G401 (cell line): ENCODE results near the gene ARF4. TPM values are rescaled to one million over a fixed set of nuclear protein-coding genes. Genes with fewer than 3 reads are reported as not detected.

Source experiments
- DNase-seq: peaks from one replicate; pipeline ENCODE4 v3.0.0-alpha.2; 2015; ENCODE audit warnings: low spot score
- in situ Hi-C: cut with HindIII; loops from 2 replicates; pipeline ENCODE4 v1.10.0; 2016; ENCODE audit warnings: low sequenced_read_pairs, mixed read lengths
- total RNA-seq: library from RNA; depleted of rRNA; stranded (reverse); fragments of >200 nt; shearing (Covaris generic); gene quantifications from 2 replicates; pipeline ENCODE4 v1.2.3, GENCODE V29; 2014

Gene ARF4
- total RNA-seq, 1 experiment from 2014 or later: 106 TPM

DNA sequence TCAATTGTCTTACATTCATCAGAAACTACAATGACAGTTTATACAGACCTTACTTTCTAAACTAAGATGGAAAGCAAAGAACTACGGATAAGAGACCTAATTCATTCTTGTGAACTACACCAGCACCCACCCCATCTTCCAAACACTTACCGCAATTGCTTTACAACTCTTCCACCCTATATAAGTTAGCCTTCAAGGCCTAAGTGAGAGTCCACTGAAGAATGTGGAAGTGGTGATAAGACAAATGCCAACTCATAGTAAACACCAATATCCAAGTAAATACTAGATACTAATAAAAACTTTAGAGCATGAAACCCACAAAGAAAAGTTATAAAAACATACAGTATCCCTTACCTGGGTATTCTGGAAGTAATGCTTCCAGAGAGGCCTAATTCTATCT lies 13.6 kb downstream of the ARF4 start:
- in situ Hi-C loops: no loop called here
- no peak for DNase-seq

DNA sequence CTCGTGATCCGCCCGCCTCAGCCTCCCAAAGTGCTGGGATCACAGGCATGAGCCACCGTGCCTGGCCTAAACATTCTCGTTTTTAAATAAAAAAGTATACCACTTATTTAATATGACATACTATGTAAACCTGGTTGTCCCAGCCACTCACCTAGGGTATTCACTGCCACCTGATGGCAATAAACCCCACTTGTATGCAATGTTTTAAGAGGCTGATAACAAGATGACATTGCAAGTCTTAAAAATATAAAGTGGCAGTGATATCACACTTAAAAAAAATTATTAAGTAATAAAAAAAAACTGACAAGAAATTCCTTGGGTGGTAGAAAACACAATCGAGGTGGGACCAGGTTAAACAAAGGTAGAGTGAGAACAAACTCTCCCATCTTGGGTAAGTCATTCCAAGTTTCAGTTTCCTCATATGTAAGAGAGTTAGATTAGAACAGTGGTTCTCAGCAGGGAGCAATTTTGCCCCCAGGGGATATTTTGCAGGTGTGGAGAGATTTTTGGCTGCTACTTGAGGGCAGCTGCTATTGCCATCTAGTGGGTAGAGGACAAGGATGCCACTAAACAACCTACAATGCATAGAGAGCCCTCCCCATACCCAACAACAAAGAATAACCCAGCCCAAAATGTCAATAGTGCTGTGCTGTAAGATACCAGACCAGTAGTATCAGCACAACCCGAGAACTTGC lies 14.5 kb downstream of the ARF4 start:
- no peak for DNase-seq
- in situ Hi-C loops: no loop called here

DNA sequence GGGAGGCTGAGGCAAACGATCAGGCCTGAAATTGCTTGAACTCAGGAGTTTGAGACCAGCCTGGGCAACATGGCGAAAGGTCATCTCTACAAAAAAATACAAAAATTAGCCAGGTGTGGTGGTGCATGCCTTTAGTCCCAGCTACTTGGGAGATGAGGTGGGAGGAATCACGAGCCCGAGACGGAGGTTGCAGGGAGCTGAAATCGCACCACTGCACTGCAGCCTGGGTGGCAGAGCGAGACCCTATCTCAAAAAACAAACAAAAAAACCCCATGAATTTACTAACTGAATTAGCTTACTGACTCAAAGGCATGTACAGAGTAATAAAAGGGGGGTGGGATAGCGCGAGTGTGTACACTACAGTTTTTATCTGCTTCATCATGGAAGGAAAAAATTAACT lies 19.3 kb downstream of the ARF4 start:
- no peak for DNase-seq
- in situ Hi-C loops: no loop called here

DNA sequence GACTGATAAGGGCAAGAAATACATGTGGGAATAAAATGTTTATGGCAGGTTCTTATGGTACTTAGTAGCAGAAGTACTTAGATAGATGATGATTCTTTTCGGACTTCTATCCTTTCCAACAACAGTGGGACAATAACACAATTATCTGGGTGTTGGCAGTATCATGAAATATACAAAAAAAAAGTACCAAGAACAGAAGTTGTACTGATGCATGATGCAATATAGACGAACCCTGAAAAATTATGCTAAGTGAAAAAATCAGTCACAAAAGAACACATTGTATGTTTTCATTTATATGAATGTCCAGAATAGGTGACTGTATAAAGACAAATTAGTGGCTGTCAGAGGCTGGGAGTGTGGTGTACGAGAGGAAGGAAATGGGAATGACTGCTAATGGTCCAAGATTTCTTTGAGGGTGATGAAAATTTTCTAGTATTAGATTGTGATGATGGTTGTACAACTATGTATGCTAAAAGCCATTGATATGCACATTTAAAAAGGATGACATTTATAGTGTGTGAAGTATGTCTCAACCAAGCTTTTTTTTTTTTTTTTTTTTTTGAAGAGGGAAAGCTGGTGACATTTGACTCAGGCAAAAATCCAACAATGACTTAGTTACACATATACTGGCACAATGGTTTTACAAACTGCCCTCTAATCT lies 21.0 kb downstream of the ARF4 start:
- no peak for DNase-seq
- in situ Hi-C loops: no loop called here

DNA sequence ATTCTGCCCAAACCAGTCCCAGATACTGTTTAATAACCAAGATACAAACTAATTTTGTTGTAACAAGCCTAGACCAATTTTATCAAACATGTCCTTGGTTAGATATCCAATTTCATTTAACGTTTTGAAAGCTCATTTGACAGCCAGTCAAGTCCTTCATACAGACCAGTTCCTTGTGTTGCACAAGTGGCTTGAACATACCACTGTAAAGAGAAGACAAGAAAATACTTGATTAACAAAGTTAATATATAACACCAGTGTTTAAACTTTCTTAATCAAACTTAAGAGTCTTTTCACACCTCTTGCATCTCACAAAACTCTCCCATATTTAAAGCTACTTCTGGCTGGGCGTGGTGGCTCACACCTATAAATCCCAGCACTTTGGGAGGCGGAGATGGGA lies 25.0 kb downstream of the ARF4 start:
- in situ Hi-C loops: no loop called here
- no peak for DNase-seq

DNA sequence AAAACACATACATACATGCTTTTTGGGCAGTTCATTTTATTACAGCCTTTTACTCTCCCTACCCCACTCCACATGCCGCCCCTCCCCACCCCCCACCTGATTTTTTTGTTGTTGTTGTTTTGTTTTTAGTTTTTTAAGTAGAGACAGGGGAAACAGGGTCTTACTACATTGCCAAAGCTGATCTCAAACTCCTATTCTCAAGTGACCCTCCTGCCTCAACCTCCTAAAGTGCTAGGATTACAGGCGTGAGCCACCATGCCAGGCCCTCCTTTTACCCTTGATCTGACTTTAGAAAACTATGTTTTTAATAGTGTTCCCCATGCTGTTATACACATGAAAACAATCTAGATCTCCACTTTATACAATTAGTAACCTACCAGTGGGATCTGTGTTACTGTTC lies 26.3 kb downstream of the ARF4 start:
- no peak for DNase-seq
- in situ Hi-C loops: no loop called here

DNA sequence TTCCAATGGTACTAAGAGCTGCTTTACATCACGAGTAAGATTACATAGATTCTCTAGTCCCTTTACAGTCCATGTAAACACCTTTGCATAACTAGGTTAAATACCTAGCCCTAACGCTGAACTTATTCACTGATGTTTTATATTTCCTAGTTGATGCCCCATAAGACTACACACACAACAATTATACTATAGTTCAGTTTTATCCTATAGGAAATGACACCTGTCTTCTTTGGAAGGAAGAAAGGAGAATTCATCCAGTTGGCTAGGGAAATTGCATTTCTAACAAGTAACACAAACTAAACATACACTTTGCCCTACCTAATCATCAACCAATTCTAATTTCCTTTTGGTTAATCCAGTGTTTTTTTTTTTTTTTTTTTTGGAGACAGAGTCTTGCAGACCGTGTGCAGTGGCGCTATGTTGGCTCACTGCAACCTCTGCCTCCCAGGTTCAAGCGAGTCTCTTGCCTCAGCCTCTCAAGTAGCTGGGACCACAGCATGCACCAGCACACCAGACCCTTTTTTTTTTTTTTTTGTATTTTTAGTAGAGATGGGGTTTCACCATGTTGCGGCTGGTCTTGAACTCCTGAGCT lies 27.2 kb downstream of the ARF4 start:
- in situ Hi-C loops: no loop called here
- DNase-seq: no peak

DNA sequence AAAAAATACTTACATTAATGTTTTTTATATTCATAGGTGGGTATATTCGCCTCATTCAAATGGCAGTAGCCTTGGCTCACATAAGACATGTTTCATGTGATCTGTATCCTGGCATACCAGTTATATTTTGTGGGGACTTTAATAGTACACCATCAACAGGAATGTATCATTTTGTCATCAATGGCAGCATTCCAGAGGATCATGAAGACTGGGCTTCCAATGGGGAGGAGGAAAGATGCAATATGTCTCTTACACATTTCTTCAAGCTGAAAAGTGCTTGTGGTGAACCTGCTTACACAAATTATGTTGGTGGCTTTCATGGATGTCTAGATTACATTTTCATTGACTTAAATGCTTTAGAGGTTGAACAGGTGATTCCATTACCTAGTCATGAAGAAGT lies 37.6 kb downstream of the ARF4 start:
- in situ Hi-C loops: no loop called here
- DNase-seq: no peak

DNA sequence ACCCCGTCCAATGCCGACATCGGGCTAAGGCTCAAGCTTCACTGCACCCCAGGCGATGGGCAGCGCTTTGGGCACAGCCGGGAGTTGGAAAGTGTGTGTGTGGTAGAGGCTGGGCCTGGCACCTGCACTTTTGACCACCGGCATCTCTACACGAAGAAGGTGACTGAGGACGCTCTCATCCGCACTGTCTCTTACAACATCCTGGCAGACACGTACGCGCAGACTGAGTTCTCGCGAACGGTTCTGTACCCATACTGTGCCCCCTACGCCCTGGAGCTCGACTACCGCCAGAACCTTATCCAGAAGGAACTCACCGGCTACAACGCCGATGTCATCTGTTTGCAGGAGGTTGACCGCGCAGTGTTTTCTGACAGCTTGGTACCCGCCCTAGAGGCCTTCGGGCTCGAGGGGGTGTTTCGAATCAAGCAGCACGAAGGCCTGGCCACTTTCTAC lies 40.0 kb downstream of the ARF4 start:
- no peak for DNase-seq
- in situ Hi-C loops: no loop called here

DNA sequence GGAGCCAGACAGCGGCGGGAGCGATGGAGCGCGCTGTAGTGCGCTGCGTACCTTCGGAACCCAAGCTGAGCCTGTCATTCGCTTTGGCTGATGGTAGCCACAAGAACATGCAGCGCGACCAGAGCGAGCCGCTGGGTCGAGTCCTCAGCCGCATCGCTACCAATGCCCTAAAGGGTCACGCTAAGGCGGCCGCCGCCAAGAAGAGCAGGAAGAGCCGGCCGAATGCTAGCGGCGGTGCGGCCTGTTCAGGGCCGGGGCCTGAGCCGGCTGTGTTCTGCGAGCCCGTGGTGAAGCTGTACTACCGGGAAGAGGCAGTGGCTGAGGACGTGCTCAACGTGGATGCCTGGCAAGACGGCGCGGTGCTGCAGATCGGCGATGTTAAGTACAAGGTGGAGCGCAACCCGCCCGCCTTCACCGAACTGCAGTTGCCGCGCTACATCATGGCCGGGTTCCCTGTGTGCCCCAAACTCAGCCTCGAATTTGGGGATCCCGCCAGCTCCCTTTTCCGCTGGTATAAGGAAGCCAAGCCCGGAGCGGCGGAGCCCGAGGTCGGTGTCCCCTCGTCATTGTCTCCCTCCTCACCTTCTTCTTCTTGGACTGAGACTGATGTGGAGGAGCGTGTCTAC lies 40.6 kb downstream of the ARF4 start:
- DNase-seq: no peak
- in situ Hi-C loops: no loop called here

DNA sequence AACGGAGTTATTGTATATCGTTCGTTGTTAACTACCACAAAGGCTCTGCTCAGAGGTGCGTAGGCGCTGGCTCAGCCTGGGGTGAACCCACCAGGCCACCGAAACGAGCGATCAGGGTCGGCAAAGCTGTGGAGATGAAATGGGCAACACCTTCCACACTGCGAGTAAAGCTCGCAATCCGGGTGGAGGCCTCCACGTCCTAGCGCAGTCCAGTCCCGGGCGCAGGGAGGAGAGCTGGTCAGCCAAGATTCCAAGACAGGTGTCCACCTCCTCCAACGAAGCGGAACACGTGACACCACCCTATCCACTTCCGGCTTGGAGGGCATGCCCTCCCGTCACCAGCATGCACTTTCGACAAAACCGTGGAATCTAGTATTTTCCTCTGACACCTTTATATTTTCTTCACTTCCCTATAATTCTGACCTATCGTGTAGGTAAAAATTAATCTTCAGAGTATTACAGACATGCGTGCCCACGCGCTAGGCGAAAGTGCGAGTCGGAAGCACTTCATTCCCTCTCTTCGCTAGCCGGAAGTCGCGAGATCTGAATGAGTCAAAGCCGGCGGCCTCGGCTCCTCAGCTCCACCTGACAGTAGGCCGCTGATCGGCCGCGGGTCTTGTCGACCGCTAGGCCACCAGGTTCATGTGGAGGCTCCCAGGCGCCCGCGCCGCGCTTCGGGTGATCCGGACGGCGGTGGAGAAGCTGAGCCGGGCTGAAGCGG lies 41.2 kb downstream of the ARF4 start, which contains the start of gene PDE12:
TSS of gene PDE12 (plus strand) at position 537 of the 721 bp plus-strand sequence. CDS start at position 643, 106 bp downstream.
- peak; percentile 92 for DNase-seq
- in situ Hi-C loops: no loop called here

DNA sequence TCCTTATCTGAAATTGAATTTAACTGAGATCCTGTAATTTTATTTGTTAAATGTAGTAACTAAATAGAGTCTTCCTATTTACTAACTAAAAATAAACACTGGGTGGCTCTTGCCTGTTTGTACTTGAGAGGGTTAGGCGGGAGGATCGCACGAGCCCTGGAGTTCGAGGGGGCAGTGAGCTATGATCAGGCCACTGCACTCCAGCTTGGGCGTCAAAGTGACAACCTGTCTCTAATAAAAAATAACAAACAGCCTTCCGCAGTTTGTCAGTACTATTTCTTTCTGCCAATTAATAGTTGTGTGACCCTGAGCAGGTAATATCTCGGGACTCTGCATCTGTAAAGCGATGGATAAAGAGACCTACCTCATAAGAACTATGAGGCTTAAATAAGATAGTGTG lies 41.8 kb downstream of the ARF4 start:
- no peak for DNase-seq
- in situ Hi-C loops: no loop called here

DNA sequence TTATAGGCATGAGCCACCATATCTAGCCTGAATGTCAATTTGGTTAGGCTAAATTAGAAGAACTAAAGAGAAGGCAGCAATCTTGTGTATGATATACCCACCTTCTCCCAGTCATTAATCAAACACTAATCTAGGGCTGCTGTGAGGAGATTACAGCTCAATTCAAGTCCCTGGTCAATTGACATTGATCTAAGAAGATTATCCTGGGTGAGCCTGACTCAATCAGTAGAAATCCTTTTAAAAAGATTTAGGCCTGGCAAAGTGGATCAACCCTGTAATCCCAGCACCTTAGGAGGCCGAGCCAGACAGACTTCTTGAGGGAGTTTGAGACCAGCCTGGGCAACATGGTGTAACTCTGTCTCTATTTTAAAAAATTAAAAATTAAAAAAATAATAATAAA lies 50.5 kb downstream of the ARF4 start:
- in situ Hi-C loops: no loop called here
- DNase-seq: no peak

DNA sequence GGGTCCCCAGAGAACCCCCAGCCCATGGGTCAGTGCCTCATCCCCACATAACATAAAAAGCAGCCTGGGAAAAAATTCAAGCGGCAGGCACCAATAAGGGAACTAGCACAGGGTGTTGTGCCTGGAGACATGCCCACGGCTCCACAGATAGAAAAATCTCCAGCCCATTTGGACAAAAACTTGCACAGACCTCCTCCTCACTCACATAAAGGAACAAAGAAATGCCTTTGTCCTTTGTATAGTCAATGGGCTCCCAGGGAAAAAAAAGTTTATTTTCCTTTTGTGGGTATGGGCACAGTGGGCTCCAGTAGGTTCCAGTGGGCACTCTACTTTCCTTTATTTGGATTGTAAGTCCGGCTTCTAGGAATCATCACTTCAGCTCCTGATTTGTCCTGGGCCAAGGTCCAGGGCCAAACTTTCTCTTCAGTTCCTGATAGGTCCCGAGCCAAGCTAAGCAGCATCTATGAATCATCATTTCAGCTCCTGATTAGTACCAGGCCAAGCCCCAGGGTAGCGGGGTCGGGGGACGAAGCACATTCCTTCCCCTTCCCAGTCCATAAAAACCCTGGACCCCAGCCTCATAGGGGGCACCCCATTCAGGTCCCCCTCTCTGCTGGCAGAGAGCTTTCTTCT lies 51.4 kb downstream of the ARF4 start:
- DNase-seq: no peak
- in situ Hi-C loops: no loop called here

DNA sequence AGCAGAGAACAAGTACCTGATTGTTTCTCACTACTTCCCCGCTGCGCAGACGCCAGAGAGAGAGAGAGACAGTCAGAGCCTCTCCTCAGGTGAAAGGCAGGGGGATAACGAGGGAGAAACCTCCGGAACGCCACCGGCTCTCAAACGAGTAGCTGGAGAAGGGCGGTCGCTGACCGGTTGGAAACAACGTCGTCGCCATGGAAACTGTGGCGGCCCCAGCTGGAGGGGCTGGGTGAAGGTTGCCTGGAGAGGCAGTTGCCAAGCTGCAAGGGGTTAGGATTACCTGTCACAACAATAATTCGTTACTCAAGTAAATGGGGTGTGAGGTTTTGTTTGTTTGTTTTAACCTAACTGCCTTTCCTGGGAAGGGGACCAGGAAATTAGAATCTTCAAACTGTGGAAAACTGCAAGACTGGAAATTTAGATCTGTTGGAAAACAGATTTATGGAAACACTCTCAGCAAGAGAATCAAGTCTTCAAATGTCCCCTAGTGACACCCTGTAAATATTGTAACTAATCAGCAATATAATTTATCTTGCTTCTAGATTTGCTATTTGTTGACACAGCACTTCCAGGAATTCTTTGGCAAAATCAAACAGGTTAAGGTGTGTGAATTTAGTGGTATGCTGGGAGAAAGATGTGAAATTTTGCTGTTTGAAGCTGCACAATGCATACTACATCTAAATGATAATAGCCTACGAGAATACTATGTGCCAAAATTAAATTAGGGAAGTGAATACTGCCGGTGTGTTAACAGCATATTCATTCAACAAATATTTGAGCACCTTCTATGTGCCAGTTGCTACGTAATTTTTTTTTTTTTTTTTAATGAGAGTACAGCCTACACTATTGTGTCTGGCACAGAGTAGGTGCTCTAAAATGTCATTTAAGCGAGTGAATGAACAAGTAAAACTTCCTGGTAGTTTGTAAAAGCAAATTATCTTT lies 52.7 kb downstream of the ARF4 start, which contains the start of gene DNAH12:
TSS of gene DNAH12 (minus strand) at position 164 of the 945 bp plus-strand sequence. CDS start 1,474 bp downstream, outside the sequence.
- peak; percentile 17 for DNase-seq
- in situ Hi-C loops: no loop called here

DNA sequence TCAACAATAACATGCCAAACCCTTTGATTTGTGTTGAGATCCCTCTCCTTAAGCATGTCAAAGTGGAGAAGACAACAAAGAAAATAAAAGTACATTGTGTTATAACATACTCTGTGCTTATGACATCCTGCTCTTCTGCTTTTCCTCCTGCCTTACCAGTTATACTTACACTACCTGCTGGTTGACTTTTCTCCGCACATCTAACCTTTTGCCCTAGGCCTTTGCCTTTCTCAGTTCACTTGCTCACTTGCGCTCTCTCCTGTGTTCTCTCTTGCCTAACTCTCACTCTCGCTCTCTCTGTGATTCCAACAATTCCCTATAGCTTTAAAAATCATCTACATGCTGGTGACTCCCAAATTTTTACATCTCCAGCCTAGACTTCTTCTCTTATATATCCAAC lies 58.7 kb downstream of the ARF4 start:
- DNase-seq: no peak
- in situ Hi-C loops: no loop called here

DNA sequence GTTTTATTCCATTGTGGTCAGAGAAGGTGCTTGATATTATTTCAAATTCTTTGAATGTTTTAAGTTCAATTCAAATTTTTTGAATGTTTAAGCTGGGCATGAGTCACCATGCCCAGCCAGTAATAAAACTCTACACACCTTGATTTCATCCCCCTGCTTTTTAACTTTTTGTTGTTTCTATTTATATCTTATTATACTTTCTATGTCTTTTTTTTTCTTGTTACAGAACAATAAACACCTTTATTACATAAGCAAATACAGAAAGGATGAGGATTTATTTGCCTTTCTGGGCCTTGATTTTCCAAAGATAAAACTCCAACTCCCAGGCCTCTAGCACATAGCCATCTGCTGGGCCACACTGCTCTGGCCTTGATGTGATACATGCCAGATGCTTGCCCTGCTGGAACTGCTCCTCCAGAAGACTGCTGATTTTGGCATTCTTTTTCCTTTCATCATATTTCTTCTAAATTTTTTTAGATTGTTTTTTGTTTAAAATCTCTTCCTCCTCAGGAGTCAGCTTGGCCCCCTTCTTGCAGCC lies 67.0 kb downstream of the ARF4 start:
- in situ Hi-C loops: no loop called here
- peak; percentile 18 for DNase-seq
